Stimulated activated CD4-positive, alpha-beta T cell treated with anti-CD3 and anti-CD28 coated beads, Interleukin-12 subunit alpha, Interleukin-12 subunit beta, amount 100 ng/mL, for 24 hours (primary cell): ENCODE results near the gene DNASE2B.

ENCODE experiments used
- DNase-seq, 2 experiments: peaks; one replicate each; pipeline ENCODE4 v3.0.0-alpha.2; 2020; ENCODE audit warnings: low read depth in 2 of 2

The DNASE2B gene, protein sequence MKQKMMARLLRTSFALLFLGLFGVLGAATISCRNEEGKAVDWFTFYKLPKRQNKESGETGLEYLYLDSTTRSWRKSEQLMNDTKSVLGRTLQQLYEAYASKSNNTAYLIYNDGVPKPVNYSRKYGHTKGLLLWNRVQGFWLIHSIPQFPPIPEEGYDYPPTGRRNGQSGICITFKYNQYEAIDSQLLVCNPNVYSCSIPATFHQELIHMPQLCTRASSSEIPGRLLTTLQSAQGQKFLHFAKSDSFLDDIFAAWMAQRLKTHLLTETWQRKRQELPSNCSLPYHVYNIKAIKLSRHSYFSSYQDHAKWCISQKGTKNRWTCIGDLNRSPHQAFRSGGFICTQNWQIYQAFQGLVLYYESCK

DNA sequence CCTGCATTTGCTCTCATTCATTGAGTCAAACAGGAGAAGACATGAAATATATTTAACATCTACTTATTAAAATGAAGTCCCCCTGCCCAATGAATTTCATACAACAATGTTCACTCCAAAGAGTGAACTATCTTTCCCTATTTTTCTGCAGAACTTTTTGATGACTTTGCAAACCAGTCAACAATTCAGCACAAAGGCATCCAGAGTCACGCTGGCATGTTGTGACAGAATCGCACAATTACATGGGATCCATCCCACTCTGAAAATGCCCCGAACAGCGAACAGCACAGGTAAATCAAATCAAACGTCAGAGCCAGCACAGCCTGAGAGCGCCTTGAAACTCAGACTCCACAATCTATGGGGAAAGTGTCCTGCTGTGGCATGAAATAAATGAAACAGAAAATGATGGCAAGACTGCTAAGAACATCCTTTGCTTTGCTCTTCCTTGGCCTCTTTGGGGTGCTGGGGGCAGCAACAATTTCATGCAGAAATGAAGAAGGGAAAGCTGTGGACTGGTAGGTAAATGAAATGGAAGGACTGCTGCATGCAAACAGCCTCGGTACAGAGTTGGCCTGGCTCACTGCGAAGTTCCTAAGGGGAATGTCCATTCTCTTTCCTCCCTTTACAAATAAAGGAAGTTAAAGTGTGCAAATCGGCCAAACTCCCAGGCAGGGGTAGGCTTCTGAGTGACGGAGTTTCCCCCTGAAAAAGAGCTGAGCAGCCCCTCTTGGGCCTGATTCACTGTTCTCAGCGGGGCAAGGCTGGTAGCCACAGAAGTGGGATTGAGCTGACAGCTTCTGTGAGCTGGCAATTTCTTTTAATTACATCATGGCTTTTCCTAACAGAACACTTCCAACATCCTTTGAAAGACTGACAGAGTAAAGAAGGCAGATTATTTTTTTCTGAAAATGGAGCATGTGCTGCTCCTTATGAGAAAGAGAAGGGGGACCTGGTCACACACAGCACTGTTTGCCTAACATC lies at the start of gene DNASE2B:
DNASE2B (plus strand) TSS at position 310 of the 981 bp plus-strand sequence; CDS start at position 391, 81 bp downstream.
- DNase-seq: no peak

DNA sequence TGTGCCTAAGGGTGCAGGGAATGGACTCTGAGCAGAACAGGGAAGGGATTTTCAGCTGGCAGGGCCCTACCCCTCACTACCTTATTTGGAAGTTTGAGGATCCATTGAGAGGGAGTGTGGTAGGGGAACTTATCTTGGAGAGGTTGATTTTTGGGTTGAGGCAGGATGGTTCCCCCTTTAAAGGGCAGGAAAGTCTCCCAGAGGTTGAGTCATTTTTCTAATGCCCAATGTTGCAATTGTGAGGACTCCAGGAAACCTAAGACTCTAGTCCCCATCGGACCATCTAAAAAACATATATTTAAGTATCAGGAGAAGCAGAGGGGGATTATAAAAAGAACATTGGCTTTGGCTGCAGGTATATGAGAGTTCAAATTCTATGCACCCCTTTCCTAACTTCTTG lies 49.5 kb upstream of the DNASE2B start:
- DNase-seq: no peak

DNA sequence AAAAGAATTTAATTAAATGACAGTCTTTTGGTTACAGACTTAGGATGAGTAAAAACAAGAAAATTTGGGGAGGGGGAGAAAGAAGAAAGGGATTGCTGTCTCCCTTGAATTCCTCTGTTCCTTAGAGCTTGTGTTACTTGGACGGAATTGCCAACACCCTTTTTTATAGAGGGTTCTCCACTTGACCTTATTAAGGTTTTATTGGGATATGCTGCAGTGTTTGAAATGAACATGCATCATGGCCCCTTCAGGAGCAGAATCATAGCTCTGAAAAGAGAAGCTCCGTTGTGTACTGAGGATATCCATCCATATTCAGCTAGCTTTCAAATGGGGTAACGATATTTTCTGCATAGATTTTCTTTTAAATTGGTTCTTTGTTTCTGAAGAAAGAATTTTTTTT lies 48.2 kb upstream of the DNASE2B start:
- no peak for DNase-seq

DNA sequence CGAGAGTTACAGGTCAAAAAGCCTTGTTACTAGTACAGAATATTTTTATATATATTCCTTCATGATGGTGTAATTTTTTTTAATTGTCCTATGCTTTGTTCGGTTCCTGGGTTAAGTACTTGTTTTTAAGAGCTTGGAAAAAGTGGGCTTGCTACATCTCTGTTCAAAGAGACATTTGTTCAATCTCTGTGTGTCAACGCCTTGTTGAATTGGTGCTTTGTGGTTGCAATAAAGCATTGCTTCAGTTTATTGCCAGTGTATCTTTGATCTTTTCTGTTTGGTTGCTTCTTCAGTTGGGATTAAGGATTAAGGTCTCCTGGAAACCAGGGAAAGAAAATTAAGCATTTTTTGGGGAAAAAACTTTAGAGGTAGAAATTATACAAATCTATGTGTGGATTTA lies 47.7 kb upstream of the DNASE2B start:
- no peak for DNase-seq

DNA sequence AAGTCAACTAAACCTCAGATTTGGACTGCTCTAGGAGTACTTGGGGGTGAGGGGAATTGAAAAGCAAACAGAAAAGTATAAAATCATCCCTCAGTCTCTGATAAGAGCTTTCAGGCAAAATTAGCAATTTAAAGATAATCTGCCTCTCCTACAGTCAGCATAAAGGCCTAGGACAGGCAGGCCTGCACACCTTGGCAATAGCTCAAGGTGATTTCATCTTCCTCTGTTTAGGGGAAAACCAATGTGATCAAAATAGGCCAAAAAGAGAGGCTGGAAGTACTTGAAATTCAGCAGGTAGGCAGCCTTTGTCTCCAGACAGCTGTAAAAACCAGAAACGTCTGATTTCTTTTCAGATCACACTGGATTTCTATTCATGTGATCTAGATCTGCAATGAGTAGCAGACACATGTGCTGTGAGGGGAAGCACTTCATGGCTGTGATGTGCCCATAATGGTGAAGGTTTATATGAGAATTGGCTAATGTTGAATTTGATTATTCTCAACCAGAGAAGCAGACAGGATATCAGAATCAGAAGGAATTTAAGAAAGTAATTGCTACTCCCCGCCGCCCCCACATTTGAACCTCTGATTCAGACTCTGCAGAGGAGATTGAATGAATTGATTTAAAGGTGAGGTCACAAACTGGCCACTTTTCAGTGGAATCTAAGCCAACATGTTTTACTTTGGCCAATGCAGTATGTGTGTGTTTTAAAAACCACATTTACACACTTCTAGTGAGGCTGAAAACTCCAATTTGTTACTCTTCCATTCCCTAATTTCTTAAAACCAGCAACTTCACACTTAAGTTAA lies 45.8 kb upstream of the DNASE2B start:
- DNase-seq: no peak

DNA sequence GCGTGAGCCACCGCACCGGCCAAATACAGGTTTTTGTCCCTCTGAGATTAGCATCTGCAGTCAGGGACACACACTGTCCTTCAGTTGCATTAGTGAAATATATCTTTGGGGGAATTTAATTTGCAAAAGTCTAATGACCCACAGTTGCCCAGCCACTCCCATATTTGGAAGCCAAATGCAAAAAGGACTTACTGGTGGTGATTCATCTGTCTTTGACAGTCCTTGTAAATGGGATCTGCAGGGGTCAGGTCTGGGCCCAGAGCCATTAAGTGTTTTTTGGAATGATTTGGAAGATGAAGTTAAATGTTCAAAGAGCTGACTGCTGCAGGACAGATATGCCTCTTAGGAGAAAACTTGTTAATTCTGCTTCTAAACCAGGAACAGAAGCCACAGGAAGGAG lies 44.6 kb upstream of the DNASE2B start:
- DNase-seq: no peak

DNA sequence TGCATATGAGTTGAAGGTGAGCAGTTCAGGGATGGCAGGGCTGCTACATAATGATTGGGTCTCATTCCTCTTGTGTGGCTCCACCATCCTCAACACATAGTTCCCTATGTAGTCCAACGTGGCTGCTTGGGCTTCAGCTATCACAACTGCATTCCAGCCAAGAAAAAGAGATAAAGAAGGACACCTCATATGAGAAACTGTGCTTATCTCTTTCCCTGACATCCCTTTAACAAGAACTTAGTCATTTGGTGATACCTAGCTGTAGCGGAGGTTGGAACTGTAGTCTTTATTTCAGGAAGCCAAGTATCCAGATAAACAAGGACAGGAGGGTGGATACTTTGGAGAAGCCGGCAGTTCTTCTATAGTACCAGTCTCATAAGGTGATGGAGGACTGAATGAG lies 42.7 kb upstream of the DNASE2B start:
- DNase-seq: no peak

DNA sequence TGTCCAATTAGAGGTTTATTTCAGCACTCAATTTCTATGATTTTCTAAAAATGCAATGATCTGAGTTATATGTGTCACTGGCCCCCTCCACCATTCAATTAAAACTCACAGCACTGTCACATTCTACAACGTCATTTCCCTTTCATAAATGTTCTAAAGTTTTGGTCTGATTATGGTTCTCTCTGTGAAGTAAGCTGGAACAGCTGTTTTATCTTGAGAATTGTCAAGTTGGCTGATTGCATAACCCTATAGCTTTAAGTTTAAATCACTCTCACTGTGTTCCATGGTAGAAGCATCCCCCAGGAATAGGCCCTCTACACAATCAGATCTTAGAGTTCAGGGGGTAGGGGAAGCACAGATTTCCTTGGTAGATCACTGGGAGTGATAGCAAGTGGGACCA lies 41.4 kb upstream of the DNASE2B start:
- DNase-seq: no peak

DNA sequence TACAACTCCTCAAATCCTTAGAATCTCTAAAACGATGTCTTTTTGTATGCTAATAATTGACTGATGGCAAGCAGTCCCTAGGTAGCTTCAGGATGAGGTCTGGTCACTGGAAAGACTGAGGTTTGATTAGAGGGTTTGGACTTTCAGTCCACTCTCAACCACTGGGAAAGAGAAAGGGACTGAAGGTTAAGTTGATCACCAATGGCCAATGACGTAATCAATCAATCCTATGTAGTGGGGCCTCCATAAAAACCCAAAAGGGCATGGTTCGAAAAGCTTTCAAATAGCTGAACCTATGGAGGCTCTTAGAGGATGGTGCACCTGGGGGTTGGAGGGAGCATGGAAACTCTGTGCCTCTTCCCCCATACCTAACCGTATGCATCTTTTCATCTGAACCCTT lies 39.6 kb upstream of the DNASE2B start:
- DNase-seq: no peak

DNA sequence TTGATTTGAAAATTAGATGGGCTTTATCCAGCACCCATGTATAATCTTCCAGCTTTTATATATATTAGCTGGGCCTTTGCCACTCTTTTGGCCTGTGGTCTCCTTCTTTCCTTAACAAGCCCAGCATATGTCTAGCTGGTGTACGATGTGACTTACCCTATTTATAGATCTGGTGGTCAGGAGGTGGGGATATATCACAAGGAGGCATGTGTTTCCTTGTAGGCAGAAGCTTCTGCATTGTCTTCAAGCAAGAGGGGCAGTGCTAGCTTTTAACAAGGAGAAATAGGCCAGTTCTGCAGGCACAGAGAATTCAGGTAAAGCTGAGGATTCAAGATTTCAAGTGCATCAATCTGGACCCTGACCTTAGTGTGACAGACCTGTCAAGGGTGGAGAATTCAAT lies 38.0 kb upstream of the DNASE2B start:
- DNase-seq: no peak

DNA sequence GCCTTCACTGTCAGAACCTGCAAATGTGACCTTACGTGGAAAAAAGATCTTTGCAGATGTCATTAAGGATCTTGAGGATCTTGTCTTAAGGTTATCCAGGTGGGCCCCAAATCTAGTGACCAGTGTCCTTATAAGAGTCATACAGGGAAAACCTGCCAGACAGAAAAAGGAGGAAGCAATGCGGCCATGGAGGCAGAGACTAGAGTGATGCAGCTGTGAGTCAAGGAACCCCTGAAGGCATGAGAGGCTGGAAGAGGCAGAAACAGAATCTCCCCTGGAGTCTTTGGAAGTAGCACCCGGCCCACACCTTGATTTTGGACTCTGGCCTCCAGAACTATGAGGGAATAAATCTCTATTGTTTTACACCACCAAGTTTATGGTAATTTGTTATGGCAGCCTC lies 36.5 kb upstream of the DNASE2B start:
- DNase-seq: no peak

DNA sequence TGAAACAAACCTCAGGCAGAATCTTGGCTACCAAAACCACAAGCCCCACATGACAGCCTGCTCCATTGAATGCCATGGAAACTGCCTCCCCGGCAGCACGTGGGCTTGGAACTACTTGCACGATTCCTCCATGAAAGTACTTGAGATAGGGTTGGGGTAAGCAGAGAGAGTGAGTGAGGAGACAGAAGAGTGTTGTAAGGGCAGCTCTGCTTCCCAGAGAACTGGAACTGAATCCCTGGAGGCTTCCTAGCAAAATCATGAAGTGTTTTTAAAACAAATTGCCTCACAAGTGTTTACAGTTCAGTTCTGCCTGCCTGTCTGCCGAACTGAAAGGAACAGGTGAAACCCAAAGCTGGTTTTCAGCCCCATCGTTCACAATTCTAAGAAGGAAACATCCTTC lies 35.3 kb upstream of the DNASE2B start:
- no peak for DNase-seq

DNA sequence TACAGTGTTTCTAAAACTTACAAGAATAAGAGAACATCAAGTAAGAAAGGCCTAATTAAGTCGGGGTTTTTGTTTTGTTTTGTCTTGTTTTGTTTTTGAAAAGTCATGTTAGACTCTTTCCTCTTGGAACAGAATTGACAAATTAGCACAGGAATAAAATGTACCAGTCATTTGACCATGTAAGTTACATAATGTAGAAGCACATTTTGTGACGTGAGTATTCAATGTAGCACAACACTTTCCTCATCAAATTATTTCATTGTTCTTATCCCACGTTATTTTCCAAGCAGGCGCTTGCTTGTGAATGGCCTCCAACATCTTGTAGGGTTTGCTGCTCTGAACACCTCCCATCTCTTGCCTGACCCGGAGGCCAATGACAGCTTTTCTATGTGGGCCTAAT lies 34.7 kb upstream of the DNASE2B start:
- DNase-seq: no peak

DNA sequence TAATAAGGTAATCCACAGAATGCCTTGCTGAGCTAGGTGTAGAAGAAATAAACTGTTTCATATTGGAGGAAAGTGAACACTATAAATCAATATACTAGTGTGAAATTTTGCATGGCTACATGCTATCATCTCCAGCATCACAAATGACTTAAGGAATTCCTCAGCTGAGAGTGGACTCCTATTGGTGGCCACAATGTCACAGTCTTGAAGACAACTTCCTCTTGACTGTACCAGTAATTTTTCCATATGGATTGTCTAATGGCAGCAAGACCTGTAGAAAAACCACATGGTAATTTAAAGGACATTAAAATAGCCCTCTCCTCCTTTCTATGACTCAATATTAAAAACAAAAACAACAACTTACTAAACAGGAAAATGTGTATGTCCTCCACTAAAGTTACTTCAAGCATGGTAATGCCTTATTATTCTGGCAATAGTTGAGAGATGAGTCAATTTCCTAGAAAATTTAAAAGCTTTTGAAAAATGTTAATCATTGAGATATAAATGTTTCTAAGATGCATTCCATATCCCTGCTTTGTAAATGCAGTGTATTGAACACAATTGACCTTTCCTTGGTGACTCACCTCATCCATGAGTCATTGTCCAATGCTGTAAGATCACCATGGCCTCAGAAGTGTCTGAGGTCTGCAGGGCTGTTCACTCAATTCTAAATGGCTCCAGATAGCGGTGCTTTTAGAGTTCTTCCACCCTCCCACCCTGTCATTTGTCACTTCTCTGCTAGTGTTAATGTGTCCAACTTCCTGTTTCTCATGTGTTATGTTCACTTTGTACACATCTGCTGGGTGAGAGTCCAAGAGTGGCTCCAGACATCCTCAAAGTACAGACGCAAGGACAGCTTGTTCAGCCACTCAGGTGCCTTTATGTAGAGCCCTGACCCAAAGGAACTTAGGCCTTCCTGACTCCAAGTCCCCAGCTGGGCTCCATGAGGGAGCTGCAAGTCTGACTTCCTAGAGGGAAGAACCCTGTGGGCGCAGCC lies 32.8 kb upstream of the DNASE2B start:
- no peak for DNase-seq

DNA sequence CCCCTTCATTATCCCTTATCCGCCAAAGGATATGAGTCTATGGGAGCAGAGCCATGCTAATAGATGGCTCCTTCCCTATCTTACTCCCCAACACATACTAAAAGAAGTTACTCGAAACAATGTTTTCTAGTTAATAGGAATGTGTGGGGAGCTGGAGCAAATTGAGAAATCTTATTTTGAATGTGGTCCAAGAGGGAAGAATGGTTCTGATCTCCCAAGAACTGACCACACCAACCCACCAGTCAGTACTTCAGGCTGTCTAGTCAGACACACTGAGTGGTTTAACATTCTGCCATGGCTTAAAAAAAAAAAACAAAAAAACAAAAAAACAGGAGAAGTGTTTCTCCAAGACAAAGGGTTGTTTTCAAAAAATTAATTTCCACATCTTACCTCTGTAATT lies 31.5 kb upstream of the DNASE2B start:
- no peak for DNase-seq

DNA sequence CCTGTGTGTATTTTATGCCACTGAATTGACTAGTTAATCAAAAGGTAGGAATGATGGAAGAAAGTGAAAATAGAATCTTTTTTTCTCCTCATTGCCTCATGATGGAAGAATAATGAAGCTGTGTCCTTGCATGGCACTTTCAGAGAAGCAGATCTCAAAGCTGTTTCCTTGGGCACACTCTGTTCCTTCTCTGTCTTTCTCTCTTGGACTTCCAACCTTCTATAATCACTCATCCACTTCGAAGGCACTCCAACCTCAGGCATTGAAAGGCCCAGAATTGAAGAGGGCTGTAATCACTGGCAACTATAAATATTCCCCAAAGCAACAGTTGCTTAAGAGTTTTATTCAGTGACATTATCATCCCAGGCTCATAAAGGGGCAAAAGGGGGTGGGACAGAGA lies 31.1 kb upstream of the DNASE2B start:
- no peak for DNase-seq

DNA sequence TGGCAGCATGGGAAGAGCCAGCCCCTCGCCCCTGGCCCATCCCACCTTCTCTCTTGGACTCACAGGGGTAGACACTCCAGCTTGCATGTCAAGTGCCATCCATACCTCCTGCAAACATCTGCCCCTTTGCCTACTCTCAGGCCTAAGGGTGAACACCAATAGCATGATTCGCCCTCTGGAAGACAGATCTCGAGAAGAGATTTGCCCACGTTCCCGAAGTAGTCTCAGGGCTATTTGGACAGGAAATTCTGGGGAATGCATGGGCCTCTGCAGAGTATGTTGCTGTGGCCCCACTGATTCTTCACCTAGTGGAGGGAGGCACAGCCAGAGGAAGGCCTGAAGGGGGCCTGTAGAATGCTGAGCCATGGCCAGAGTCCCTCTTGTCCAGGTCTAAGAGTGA lies 29.8 kb upstream of the DNASE2B start:
- DNase-seq: no peak

DNA sequence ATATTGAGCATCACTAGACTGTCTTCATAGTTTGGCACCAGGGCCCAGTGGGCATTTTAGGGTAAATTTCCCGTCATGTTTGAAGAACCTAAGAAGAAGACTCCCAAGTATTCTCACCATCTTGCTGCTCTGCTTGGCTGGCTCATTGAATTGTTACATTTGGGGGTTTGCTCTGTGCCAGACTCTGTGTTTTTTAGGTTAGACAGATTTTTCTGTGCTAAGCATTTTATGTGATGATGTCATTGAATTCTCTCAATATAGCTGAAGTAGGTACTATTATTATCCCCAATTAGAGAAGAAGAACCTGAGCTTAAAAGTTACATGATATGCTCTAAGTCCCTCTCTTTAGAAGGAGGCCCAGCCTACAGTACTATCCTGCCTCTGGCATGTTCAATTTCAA lies 28.0 kb upstream of the DNASE2B start:
- no peak for DNase-seq

DNA sequence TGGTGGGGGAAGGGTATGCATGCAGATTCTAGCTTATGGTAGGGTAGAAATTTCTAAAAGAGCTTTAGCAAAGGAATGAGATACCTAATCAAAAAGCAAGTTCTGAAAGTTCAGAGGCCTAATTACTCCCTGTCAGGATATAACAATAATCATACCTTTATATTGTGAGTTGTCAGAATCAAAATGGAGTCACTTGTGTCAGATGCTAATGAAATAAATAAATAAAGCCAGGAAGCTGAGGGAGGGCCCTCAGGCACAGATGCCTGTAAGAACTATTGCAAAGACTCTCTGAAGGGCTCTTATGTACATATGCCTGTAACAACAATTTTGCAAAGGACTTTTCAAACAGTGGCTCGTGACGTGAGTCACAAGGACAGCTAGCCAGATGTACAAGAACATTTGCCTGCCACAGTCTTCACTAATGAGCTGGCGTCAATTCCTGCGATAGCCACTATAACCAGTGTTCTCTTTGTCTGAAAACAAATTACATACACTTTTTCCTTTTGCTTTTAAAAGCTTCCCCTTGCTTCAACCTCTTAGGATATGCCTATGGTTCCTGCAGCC lies 27.4 kb upstream of the DNASE2B start:
- no peak for DNase-seq

DNA sequence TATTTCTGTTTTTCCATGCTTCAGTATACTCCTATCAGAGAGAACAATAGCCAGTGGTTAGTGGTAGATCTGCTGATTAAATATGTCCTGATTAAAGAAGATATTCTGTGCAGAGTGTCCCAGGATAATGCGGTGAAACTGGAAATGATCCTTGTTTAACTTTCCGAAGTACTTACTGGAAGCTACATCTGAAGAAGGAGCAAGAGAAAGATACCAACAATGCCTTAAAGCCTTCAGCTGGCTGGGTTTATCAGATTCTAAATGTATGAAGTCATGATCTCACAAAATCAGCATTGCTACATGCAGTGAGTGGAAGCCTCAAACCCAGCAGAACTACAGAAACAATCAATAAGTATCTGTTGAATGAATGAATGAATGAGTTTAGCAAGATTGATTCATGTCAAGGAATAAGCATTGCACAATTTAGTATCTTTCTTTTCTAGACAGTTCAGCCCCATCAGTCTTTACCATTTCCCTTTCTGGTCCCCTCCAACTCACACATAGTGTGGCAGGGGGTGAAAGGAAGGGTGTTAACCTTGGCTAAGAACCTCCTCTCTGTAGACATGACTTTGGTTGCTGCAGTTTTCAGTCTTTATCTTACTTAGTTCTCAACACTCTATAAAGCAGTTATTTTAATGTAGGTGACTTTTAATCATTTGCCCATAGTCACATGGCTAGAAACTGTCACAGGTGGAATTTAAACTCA lies 24.7 kb upstream of the DNASE2B start:
- no peak for DNase-seq
